AML-193 (cell line): ENCODE results near the gene ZNF628.

ENCODE experiments used
- DNase-seq, 2 experiments: peaks; one replicate each; lab custom pipeline; 2025; lab: John Stamatoyannopoulos, UW

The ZNF628 gene

GRCh38 chr19:55465460-55466240 is 10.8 kb upstream of the ZNF628 start:
- DNase-seq: no peak

DNA sequence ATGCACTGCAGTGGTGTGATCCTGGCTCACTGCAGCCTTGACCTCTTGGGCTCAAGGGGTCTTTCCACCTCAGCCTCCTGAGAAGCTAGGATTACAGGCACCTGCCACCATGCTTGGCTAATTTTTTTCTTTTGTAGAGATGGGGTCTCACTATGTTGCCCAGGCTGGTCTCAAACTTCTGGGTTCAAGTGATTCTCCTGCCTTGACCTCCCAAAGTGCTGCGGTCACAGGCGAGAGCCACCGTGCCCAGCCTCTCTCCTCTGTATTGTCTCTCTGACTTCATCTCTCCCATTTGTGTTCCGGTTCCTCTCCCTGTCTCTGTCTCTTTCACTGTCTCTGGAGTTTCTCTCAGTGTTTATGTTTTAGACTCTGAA is 10.2 kb upstream of the ZNF628 start:
- DNase-seq: no peak

- peak; percentile 32 to 60 for DNase-seq
Observed at GRCh38 chr19:55467236-55468053, 9.0 kb upstream of the ZNF628 start.

DNA sequence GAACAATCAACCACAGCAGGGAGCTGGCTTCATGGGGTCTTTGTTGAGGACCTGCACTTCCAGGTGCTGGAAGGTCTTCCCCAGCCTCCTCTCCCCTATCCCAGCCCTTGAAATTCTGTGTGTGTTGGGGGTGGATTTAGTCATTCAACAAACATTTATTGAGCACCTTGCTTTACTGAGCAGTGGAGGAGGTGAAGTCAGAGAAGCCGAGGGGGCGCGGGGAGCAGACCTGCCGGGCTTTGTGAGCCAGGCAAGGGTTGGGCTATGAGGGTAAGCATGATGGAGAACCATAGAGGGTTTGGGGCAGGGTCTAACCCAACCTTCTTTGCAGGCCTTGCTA is 8.4 kb upstream of the ZNF628 start:
- no peak for DNase-seq

GRCh38 chr19:55471266-55471665 is 5.2 kb upstream of the ZNF628 start:
- DNase-seq: no peak

- DNase-seq: no peak
Observed at GRCh38 chr19:55472463-55472862, 4.0 kb upstream of the ZNF628 start.

- no peak for DNase-seq
Observed at GRCh38 chr19:55473225-55474012, 3.0 kb upstream of the ZNF628 start.

DNA sequence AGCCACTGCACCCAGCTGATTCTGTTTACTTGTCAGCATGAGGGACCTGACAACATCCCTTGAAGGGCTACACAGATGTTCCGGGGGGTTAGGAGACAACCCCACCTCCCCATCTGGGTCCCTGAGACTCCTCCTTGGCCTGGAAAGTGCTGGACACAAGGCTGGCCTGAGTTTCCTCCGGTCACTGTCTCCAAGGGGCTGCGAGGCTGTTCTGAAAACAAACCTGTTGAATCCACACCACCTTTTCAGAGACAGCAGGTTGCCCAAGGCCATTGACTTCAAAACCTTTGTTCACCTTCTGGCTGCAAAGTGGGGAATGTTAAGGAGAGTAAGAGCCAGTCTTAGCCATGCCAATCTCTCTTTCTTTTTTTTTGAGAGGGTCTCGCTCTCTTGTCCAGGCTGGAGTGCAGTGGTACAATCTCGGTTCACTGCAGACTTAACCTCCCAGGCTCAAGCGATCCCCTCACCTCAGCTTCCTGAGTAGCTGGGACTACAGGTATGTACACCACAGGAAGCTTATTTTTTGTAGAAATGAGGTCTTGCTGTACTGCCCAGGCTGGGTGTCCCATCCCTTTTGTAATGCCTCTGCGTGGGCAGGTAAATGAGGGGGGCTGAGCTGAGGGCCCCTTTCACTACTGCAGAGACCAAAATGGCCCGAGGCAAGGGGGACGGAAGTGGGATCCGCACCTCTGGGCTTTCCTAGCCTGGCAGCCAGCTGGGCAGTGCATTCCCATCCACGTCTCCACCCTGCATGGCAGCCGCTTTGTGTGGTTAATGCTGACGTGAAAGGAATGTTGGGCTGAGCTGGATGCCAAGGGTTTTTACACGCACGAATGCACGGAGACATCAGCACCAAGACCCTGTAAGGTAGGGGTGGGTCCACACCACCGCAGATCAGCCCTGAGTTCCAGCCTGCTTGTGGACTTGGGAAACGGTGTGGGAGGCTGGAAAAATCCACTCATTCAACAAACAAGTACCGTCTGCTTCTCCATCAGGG is 1.9 kb upstream of the ZNF628 start:
- no peak for DNase-seq

DNA sequence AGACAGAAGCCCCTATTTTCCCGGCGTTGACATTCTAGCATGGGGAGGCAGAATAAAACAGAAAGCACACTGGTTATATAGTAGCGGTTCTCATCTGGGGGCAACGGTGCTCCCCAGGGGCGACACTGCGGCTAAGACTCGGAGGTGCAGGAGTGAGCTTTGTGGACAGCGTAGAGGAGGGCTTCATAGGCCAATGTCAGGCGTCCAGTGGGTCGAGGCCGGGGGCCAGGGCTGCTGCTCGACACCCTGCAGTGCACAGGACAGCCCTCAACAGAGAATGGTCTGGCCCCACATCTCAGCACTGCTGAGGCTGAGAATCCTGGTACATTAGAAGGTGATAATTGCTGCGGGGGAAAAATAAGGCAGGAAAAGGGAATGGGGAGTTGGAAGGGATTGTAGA is 1.5 kb downstream of the ZNF628 start:
- no peak for DNase-seq

DNA sequence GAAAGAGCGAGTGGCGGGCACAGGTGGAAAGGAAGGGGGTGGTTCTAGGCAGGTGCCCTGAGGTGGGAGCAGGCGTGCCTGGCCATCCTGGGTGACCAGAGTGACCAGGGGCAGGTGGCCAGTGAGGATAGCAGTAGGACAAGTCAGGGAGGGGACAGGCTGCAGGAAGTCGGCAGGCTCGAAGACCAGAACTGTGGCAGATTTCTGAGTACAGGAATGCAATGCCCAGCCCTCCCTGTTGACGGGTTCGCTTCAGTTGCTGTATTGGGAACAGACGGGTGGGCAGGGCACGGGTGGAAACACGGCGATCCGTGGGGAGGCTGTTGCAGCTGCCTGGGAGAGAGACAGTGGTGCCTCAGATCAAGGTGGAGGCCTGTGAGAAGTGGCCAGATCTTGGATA is 1.9 kb downstream of the ZNF628 start:
- no peak for DNase-seq

GRCh38 chr19:55479045-55479444 is 2.6 kb downstream of the ZNF628 start:
- no peak for DNase-seq

- DNase-seq: no peak
Observed at GRCh38 chr19:55479451-55480230, 3.2 kb downstream of the ZNF628 start.

DNA sequence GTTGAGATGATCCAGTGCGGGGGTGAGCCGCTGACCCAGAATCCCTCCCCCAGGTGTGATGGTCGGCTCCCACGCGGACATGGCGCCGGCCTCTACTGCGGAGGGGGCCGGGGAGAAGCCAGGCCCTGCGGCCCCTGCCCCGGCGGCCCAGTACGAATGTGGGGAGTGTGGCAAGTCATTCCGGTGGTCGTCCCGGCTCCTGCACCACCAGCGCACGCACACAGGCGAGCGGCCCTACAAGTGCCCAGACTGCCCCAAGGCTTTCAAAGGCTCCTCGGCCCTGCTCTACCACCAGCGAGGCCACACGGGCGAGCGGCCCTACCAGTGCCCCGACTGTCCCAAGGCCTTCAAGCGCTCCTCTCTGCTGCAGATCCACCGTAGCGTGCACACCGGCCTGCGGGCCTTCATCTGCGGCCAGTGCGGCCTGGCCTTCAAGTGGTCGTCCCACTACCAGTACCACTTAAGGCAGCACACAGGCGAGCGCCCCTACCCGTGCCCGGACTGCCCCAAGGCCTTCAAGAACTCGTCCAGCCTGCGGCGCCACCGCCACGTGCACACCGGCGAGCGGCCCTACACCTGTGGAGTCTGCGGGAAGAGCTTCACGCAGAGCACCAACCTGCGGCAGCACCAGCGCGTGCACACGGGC is 4.9 kb downstream of the ZNF628 start:
- no peak for DNase-seq

DNA sequence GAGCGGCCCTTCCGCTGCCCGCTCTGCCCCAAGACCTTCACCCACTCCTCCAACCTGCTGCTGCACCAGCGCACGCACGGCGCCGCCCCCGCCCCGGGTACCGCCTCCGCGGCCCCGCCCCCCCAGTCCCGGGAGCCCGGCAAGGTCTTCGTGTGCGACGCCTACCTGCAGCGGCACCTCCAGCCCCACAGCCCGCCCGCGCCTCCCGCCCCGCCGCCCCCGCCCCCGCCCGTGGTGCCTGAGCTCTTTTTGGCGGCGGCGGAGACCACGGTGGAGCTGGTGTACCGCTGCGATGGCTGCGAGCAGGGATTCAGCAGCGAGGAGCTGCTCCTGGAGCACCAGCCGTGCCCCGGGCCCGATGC is 5.4 kb downstream of the ZNF628 start:
- DNase-seq: no peak

DNA sequence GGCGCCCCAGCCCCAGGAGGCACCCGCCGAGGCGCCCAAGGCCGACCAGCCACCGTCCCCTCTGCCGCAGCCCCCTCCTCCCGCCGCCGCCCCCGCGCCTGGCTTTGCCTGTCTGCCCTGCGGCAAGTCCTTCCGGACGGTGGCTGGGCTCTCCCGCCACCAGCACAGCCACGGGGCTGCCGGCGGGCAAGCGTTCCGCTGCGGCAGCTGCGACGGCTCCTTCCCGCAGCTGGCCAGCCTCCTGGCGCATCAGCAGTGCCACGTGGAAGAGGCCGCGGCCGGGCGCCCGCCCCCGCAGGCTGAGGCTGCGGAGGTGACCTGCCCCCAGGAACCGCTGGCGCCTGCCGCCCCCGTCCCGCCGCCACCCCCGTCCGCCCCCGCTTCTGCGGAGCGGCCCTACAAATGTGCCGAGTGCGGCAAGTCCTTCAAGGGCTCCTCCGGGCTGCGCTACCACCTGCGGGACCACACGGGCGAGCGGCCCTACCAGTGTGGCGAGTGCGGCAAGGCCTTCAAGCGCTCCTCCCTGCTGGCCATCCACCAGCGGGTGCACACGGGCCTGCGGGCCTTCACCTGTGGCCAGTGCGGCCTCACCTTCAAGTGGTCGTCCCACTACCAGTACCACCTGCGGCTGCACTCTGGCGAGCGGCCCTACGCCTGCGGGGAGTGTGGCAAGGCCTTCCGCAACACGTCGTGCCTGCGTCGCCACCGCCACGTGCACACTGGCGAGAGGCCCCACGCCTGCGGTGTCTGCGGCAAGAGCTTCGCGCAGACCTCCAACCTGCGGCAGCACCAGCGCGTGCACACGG is 5.9 kb downstream of the ZNF628 start:
- no peak for DNase-seq

- DNase-seq: no peak
Observed at GRCh38 chr19:55482967-55483705, 6.7 kb downstream of the ZNF628 start.

GRCh38 chr19:55483706-55484592 is 7.5 kb downstream of the ZNF628 start:
- DNase-seq: no peak
